Nephron progenitor cell (in vitro differentiated cells): ENCODE data around the gene MOB3A.

ENCODE experiments used
- DNase-seq: peaks from one replicate; pipeline ENCODE4 v3.0.0; 2021
- H3K27ac Mint-ChIP-seq: 2 replicates; pipeline ENCODE4 v1.8.0; 2021; ENCODE audit warnings: mild to moderate bottlenecking, moderate library complexity, mixed read lengths
- H3K27me3 Mint-ChIP-seq: 2 replicates; pipeline ENCODE4 v1.8.0; 2021; ENCODE audit warnings: mild to moderate bottlenecking, low read depth, mixed read lengths; ENCODE audit not compliant: poor library complexity
- H3K36me3 Mint-ChIP-seq: 2 replicates; pipeline ENCODE4 v1.8.0; 2021; ENCODE audit warnings: low read depth, mixed read lengths
- H3K4me1 Mint-ChIP-seq: 2 replicates; pipeline ENCODE4 v1.8.0; 2021; ENCODE audit warnings: mixed read lengths
- H3K4me3 Mint-ChIP-seq: 2 replicates; pipeline ENCODE4 v1.8.0; 2021; ENCODE audit warnings: mild to moderate bottlenecking, moderate library complexity, mixed read lengths
- H3K9me3 Mint-ChIP-seq: 2 replicates; pipeline ENCODE4 v1.8.0; 2021; ENCODE audit warnings: mild to moderate bottlenecking, moderate library complexity, mixed read lengths
- CTCF ChIP-seq: fragments of 200-600 bp; sonication (generic); IDR thresholded peaks from 2 replicates; pipeline ENCODE4 v1.5.0; 2021; ENCODE audit warnings: antibody characterized with exemption

Gene MOB3A

GRCh38 chr19:2033115-2033824, 62.9 kb downstream of the MOB3A start:
- DNase-seq, result no peak
- H3K27ac Mint-ChIP-seq, result no peak overlapping the region
- H3K27me3 Mint-ChIP-seq, result peaks cover 6% of the 10 kb centered on the region
- peaks cover 11% of the 10 kb centered on the region for H3K9me3 Mint-ChIP-seq
- H3K4me1 Mint-ChIP-seq, result peaks cover 20% of the 10 kb centered on the region
- no peak overlapping the region for H3K4me3 Mint-ChIP-seq
- TF ChIP-seq CTCF, result no peak
- H3K36me3 Mint-ChIP-seq, result no peaks in the 10 kb centered on the region

GRCh38 chr19:2032296-2032941, 63.7 kb downstream of the MOB3A start:
- Mint-ChIP-seq H3K27ac (peak overlapping the region; percentile 33), H3K4me1 (peaks cover 14% of the 10 kb centered on the region), H3K27me3 (peaks cover 6% of the 10 kb centered on the region), H3K36me3 (no peaks in the 10 kb centered on the region), H3K9me3 (peaks cover 11% of the 10 kb centered on the region), H3K4me3 (no peak overlapping the region)
- DNase-seq, result no peak
- TF ChIP-seq CTCF, result no peak

- Mint-ChIP-seq H3K9me3 (peaks cover 25% of the 10 kb centered on the region), H3K27me3 (peaks cover 3% of the 10 kb centered on the region), H3K27ac (no peak overlapping the region), H3K4me3 (no peak overlapping the region), H3K36me3 (no peaks in the 10 kb centered on the region), H3K4me1 (peaks cover 4% of the 10 kb centered on the region)
- TF ChIP-seq CTCF, result no peak
- no peak for DNase-seq
Observed at GRCh38 chr19:2027361-2027760, 68.8 kb downstream of the MOB3A start.

- no peak for TF ChIP-seq CTCF
- DNase-seq, result no peak
- Mint-ChIP-seq H3K36me3 (no peaks in the 10 kb centered on the region), H3K9me3 (peaks cover 25% of the 10 kb centered on the region), H3K4me1 (no peaks in the 10 kb centered on the region), H3K27ac (no peak overlapping the region), H3K4me3 (no peak overlapping the region), H3K27me3 (peaks cover 5% of the 10 kb centered on the region)
Observed at GRCh38 chr19:2026770-2027169, 69.4 kb downstream of the MOB3A start.

- DNase-seq, result no peak
- no peak for TF ChIP-seq CTCF
- H3K27ac Mint-ChIP-seq, result no peak overlapping the region
- H3K9me3 Mint-ChIP-seq, result peaks cover 21% of the 10 kb centered on the region
- H3K36me3 Mint-ChIP-seq, result no peaks in the 10 kb centered on the region
- H3K27me3 Mint-ChIP-seq, result peaks cover 8% of the 10 kb centered on the region
- H3K4me3 Mint-ChIP-seq, result no peak overlapping the region
- no peaks in the 10 kb centered on the region for H3K4me1 Mint-ChIP-seq
Observed at GRCh38 chr19:2022289-2022688, 73.8 kb downstream of the MOB3A start.
